SK-N-SH treated with all-trans-retinoic acid at 6 μM for 48 hours (cell line): ENCODE data around the gene RPL19.

Source experiments
- ARNTL ChIP-seq: fragments of 450-650 bp; formaldehyde crosslinking; IDR thresholded peaks from 2 replicates; pipeline ENCODE4 v1.5.0; 2020; ENCODE audit warnings: low read depth, mild to moderate bottlenecking, moderate library complexity, borderline replicate concordance
- BACH2 ChIP-seq: fragments of 250-450 bp; sonication (Bioruptor Pico); IDR thresholded peaks from 2 replicates; pipeline ENCODE4 v1.9.0; 2021; ENCODE audit warnings: mild to moderate bottlenecking, borderline replicate concordance
- CREB5 ChIP-seq: fragments of 250-450 bp; sonication (Bioruptor Pico); IDR thresholded peaks from 2 replicates; pipeline ENCODE4 v1.5.1; 2020; ENCODE audit warnings: low read depth, mild to moderate bottlenecking, moderate library complexity
- ESRRG ChIP-seq: fragments of 250-450 bp; sonication (Bioruptor Pico); IDR thresholded peaks from 2 replicates; pipeline ENCODE4 v1.6.1; 2021; ENCODE audit warnings: mild to moderate bottlenecking
- ISL1 ChIP-seq: fragments of 250-450 bp; sonication (Bioruptor Pico); IDR thresholded peaks from 2 replicates; pipeline ENCODE4 v2.1.2; 2022; ENCODE audit warnings: mild to moderate bottlenecking, moderate library complexity
- OSR1 ChIP-seq: fragments of 250-450 bp; sonication (Bioruptor Pico); IDR thresholded peaks from 2 replicates; pipeline ENCODE4 v1.8.0; 2022; ENCODE audit warnings: moderate library complexity, mild to moderate bottlenecking, inconsistent platforms
- POU6F1 ChIP-seq: fragments of 250-450 bp; sonication (Bioruptor Pico); IDR thresholded peaks from 2 replicates; pipeline ENCODE4 v1.8.0; 2021; ENCODE audit warnings: low read depth, mild to moderate bottlenecking, moderate library complexity, borderline replicate concordance
- RARB ChIP-seq: fragments of 250-450 bp; sonication (Bioruptor Pico); IDR thresholded peaks from 2 replicates; pipeline ENCODE4 v1.8.0; 2021; ENCODE audit warnings: mild to moderate bottlenecking, moderate library complexity
- ZC3H10 ChIP-seq: fragments of 250-450 bp; sonication (Bioruptor Pico); IDR thresholded peaks from 2 replicates; pipeline ENCODE4 v1.5.1; 2021; ENCODE audit warnings: mild to moderate bottlenecking, moderate library complexity
- ZFP30 ChIP-seq: fragments of 450-650 bp; formaldehyde crosslinking; IDR thresholded peaks from 2 replicates; pipeline ENCODE4 v1.5.0; 2022; ENCODE audit warnings: mild to moderate bottlenecking, moderate library complexity
- TF ChIP-seq, protein P1 (sequence below): fragments of 250-450 bp; sonication (Bioruptor Pico); IDR thresholded peaks from 2 replicates; pipeline ENCODE4 v1.8.0; 2020; ENCODE audit warnings: mild to moderate bottlenecking, moderate library complexity, borderline replicate concordance
- TF ChIP-seq, protein P2 (sequence below): fragments of 250-450 bp; sonication (Bioruptor Pico); IDR thresholded peaks from 2 replicates; pipeline ENCODE4 v1.5.1; 2021; ENCODE audit warnings: mild to moderate bottlenecking, moderate library complexity

GRCh38 chr17:39204245-39204644, 4.2 kb downstream of the RPL19 start:
- TF ChIP-seq, protein P1, sequence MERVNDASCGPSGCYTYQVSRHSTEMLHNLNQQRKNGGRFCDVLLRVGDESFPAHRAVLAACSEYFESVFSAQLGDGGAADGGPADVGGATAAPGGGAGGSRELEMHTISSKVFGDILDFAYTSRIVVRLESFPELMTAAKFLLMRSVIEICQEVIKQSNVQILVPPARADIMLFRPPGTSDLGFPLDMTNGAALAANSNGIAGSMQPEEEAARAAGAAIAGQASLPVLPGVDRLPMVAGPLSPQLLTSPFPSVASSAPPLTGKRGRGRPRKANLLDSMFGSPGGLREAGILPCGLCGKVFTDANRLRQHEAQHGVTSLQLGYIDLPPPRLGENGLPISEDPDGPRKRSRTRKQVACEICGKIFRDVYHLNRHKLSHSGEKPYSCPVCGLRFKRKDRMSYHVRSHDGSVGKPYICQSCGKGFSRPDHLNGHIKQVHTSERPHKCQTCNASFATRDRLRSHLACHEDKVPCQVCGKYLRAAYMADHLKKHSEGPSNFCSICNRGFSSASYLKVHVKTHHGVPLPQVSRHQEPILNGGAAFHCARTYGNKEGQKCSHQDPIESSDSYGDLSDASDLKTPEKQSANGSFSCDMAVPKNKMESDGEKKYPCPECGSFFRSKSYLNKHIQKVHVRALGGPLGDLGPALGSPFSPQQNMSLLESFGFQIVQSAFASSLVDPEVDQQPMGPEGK (CRISPR knock-in tag) = no peak
- TF ChIP-seq ARNTL (no peak), POU6F1 (CRISPR knock-in tag) (no peak), ISL1 (no peak), ESRRG (CRISPR knock-in tag) (no peak), ZFP30 (CRISPR knock-in tag) (no peak), RARB (CRISPR knock-in tag) (no peak), OSR1 (no peak), ZC3H10 (CRISPR knock-in tag) (no peak), BACH2 (CRISPR knock-in tag) (no peak), CREB5 (CRISPR knock-in tag) (no peak)
- TF ChIP-seq, protein P2, sequence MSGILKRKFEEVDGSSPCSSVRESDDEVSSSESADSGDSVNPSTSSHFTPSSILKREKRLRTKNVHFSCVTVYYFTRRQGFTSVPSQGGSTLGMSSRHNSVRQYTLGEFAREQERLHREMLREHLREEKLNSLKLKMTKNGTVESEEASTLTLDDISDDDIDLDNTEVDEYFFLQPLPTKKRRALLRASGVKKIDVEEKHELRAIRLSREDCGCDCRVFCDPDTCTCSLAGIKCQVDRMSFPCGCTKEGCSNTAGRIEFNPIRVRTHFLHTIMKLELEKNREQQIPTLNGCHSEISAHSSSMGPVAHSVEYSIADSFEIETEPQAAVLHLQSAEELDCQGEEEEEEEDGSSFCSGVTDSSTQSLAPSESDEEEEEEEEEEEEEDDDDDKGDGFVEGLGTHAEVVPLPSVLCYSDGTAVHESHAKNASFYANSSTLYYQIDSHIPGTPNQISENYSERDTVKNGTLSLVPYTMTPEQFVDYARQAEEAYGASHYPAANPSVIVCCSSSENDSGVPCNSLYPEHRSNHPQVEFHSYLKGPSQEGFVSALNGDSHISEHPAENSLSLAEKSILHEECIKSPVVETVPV = no peak
